Measurements from ENCODE around the gene UVRAG.
"Not testable (repeated sequence)": the region's sequence is repeated elsewhere in the genome, so short reads cannot be mapped to it uniquely, and the experiment has no call there.

UVRAG gene

GRCh38 chr11:75850787-75851186 is 35.8 kb downstream of the UVRAG start:
- no peak for DNase-seq

- DNase-seq = no peak
Measured at GRCh38 chr11:75851203-75851602, 36.2 kb downstream of the UVRAG start.

GRCh38 chr11:75852406-75853017 is 37.5 kb downstream of the UVRAG start:
- no peak for DNase-seq

- not testable (repeated sequence) for DNase-seq
Measured at GRCh38 chr11:75853563-75853962, 38.6 kb downstream of the UVRAG start.

- DNase-seq = no peak
Measured at GRCh38 chr11:75853971-75854370, 39.0 kb downstream of the UVRAG start.

GRCh38 chr11:75855206-75855605 is 40.2 kb downstream of the UVRAG start:
- DNase-seq = no peak

GRCh38 chr11:75856912-75857311 is 41.9 kb downstream of the UVRAG start:
- no peak for DNase-seq

- no peak for DNase-seq
Measured at GRCh38 chr11:75858042-75858441, 43.0 kb downstream of the UVRAG start.

- DNase-seq = no peak
Measured at GRCh38 chr11:75858613-75859012, 43.6 kb downstream of the UVRAG start.

- DNase-seq = no peak
Measured at GRCh38 chr11:75859614-75860013, 44.6 kb downstream of the UVRAG start.

- DNase-seq = no peak
Measured at GRCh38 chr11:75862437-75862836, 47.4 kb downstream of the UVRAG start.

- no peak for DNase-seq
Measured at GRCh38 chr11:75867778-75868374, 52.9 kb downstream of the UVRAG start.

- no peak for DNase-seq
Measured at GRCh38 chr11:75868990-75869389, 54.0 kb downstream of the UVRAG start.

- DNase-seq = no peak
Measured at GRCh38 chr11:75869661-75870455, 54.8 kb downstream of the UVRAG start.

GRCh38 chr11:75872887-75873416 is 57.9 kb downstream of the UVRAG start:
- DNase-seq = no peak

- DNase-seq = no peak
Measured at GRCh38 chr11:75873417-75874221, 58.6 kb downstream of the UVRAG start.

GRCh38 chr11:75874684-75875341 is 59.8 kb downstream of the UVRAG start:
- no peak for DNase-seq

GRCh38 chr11:75877327-75877726 is 62.3 kb downstream of the UVRAG start:
- DNase-seq = not testable (repeated sequence)

- not testable (repeated sequence) for DNase-seq
Measured at GRCh38 chr11:75877931-75878330, 62.9 kb downstream of the UVRAG start.

GRCh38 chr11:75878933-75879332 is 63.9 kb downstream of the UVRAG start:
- no peak for DNase-seq

- no peak for DNase-seq
Measured at GRCh38 chr11:75879737-75880136, 64.7 kb downstream of the UVRAG start.

- not testable (repeated sequence) for DNase-seq
Measured at GRCh38 chr11:75880343-75880742, 65.3 kb downstream of the UVRAG start.
